Left renal cortex interstitium (tissue), 4 donors: ENCODE data around the gene OVOL1. TPM values are rescaled to one million over a fixed set of nuclear protein-coding genes. Genes with fewer than 3 reads are reported as not detected.
"Not testable (repeated sequence)": the region's sequence is repeated elsewhere in the genome, so short reads cannot be mapped to it uniquely, and the experiment has no call there.

ENCODE experiments used
- DNase-seq, 4 donors: peaks; one replicate each; pipeline ENCODE4 v3.0.0-alpha.2; 2013; ENCODE audit warnings: low read depth in 4 of 4, low spot score in 2 of 4, missing footprints in 1 of 4
- polyA plus RNA-seq, 4 donors: library from polyadenylated mRNA; unstranded; fragments of 120-200 nt; gene quantifications; one replicate each; pipeline ENCODE4 v1.2.1, GENCODE V29; 2013; ENCODE audit not compliant: insufficient read length in 4 of 4

The OVOL1 gene
- polyA plus RNA-seq, 4 donors = 9.2 to 16.6 (median 13.4) TPM

DNA sequence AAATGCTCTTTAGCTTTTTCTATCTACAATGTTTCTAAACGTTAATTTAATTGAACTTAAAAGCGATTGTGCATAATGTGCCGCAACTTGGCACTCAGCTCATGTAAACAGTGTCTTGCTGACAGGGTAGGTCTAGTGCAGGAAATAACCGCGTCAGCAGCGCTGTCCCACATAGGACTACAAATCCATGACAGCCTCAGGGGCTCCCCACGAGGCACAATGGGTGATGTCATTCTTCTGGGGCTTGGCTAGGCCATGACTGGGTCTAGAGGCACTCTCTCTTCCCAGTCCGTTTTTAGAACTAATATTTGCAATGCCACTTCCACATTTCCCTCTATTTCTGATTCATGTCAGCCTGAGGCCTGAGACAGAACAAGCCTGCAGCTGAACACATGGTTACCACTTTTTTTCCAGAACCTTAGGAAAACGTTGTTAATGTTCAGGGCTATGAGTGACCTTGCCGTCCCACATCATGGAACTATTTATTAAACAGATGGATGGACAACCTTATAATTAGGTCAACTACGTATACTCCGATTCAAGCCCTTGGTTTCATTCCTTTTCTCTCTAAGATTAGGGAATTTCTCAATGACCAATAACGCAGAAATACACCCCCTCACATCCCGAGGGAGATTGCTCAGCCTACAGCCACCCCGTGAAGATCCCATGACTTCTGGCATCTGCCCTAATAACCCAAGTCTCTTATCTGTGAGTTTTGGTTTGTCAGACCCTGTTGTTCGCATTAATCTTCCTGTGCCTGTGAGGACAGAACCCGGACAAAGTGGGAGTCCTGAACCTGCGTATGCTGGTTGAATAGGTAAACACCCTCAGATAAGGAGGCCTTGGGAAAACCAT is 27.5 kb downstream of the OVOL1 start:
- DNase-seq = no peak

DNA sequence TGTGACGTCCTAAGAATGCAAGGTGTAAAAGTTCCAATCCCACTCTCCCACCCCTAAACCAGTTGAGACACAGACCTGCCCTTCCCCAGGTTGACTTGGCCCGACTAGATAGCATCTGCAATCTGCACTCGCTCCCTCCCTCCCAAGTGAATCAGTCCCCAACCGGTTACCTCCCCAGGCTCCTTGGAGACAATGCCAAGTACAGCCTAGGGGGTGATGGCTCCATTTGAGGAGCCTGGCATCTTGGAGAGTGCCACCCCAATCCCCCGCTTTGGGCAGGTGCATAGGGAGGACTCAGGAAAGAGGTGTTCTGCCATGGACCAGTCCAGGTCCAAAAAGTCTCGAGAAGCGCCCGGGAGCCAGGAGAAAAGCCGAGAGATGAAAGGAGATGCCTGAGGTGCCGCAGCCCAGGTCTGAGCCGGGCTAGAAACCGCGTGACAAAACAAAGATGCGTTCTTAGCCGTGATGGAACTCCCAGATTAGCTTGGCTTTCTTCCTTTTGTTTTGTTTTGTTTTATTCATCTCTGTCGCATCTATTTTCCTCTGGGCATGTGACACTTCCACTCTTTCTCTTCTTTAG is 28.2 kb downstream of the OVOL1 start:
- no peak for DNase-seq

DNA sequence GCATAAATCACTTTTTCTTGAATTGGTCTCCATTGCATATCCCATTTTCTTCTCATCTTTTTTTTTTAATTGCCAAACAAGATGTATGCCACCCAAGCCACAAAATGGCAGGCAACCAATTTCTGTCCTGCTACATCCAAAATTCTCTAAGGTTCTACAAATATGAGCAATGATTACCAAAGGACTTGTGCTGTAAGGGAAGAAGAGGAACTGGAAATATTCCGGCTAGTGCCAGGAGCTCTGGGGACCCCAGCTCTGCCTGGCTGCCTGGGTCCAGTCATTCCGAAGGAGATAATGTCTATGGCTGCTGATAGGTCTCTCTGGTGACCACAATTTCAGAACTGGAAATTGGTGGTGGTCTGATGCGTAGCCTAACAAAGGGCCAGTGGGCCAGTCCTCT is 29.8 kb downstream of the OVOL1 start:
- no peak for DNase-seq

DNA sequence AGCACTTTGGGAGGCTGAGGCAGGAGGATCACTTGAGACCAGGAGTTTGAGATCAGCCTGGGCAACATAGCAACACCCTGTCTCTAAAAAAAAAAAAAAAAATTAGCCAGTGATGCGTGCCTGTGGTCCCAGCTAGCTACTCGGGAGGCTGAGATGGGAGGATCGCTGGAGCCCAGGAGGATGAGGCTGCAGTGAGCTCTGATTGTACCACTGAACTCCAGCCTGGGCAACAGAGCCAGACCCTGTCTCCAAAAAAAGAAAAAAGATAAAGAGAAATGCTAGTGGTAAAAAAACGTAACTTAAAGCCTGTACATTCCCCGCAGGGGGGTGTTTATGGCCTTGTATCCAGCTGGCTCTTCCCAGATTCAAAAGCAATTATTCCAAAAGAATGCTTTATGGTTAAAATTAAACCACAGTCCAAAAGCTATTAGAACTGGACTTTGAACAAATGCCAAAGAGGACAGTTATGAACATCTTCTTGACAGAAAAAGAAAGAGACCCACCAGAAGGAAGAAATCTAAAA is 30.5 kb downstream of the OVOL1 start:
- DNase-seq = peak in 2 of 4 donors; percentile 13 to 28

DNA sequence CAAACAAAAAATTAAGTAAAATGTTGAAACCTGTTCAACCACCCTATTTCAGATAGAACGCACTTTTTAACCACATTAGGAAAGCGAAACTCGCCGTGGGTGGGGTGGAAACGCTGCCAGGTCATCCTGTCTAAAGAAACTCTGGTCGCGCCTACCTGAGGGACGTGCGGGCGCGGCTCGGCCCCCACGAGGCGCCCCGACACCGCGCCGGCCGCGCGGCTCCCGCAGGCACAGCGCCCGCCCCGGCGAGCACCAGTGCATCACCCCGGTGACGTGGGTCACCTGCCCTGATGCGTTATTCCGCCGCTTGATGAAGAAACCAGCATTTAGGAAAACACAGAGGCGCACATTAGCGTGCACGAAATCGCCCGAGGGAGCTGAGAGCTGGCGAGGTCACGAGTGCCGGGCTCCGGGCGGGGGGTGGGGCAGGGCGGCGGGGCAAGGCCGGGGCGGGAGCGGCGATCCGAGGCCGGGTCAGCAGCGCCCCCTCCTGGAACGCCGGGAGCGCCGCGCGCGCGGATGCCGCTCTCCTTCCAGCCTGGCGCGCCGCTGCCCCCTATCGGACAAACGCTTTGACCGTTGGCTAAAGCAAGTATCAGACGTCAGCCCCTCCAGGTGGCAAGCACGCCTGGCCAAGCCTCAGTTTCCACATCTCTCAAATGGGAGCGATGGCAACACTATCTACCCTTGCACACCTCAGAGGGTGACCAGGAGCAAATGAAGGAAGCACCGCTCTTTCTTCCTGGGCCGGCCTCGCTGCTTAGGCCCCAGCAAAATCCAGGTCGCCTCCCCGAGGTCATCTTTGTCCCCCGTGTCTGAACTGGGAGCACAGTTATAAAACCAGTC is 31.2 kb downstream of the OVOL1 start:
- DNase-seq = peak; percentile 36 to 80 (median 74)

DNA sequence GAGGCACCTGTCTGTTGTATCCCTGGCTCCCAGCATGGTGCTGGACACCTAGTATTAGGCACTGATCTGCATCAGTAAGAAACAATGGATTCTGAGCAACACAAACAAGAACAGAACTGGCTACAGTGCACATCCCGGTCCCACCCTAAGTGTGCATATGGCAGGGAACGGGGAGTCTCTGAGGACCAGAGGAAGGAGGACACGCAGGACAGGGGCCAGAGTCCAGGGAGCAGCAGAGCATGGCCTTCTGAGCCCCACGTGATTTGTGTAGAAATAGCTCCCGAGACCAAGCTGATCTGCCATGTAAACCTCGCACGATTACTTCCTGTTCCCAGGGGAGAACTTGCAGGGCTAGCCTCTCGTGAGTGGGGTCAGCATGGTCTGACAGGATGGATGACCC is 34.2 kb downstream of the OVOL1 start:
- DNase-seq = peak in 1 of 4 donors; percentile 9

DNA sequence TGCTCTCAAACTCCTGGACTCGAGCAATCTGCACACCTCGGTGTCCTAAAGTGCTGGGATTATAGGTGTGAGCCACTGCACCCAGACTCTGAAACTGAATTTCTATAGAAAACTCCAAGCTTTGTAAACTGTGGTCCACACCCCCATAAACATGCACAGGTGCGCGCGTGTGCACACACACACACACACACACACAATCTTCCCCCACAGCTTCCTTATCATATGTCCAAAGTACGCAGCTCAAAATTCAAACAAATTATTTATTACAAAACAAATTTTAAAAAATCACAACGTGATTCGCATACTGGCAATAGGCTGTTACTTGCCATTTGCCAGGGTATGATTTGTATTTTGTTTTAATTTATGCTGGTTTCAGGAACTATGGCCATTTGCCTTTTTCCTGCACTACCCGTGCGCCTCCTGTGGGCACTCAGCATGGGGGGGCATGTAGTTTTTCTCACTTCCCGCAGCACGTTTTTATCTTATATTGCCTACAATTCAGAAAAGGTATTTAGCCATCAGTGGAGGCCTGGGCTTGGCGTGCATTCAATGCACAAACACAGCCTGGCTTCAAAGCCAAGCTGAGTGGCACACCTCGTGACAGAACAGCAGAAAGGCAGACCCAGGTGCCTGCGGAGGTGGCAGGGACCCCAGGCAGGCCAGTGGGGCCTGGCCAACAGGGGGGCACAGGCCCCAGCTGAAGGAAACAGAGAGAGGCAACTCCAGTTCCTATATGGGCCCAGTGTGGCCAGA is 36.1 kb downstream of the OVOL1 start:
- no peak for DNase-seq

DNA sequence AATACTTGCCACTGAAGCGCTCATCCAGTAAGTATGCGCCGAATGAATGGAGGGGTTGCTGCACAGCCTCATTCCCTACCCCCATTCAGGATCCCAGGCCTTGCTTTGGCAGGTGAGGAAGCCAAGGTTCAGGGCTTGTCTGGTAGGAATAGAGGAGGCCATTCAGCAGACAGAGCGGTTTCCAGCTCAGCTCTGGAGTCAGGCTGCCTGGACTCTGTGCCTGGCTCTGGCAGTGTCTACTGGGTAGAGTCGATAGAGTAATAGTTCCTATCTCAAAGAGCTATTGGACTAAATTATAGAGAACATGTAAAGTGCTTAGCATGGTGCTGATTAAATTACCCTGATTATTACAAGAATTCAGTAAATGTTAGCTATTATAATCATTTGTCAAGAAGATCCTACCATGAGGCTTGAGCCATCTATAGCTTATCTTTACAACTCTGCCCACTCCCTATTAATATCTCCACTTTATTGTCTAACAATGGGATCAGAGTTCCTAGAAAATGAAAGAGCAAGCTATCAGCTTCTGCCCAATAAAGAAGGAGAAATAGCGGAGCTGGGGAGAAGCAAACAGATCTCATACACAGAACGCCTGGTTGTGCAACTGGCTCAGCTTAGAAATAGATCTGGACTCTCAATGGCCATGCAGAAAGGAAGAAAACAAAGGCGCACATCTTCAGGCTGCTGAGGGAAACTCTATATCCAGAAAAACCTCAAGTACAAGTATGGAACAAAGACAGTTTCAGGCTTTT is 40.3 kb downstream of the OVOL1 start:
- DNase-seq = no peak

DNA sequence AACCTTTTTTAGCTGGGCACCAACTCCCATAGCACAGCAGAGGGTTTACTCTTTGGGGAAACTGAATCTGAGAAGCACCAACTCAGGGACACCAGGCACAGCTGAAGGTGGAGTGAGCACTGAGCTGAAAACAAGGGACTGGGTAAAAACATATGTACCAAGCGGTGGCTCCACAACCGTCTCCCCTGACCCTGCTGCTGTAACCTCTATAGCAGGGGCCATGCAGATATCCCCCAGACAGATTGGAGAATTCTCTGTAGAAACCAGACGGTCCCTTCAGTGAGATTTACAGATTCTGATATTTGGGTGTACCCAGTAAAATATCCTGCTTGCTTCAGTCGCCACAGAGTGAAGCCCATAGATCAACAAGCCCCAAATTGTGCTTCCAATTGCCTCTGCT is 42.6 kb downstream of the OVOL1 start:
- DNase-seq = no peak

DNA sequence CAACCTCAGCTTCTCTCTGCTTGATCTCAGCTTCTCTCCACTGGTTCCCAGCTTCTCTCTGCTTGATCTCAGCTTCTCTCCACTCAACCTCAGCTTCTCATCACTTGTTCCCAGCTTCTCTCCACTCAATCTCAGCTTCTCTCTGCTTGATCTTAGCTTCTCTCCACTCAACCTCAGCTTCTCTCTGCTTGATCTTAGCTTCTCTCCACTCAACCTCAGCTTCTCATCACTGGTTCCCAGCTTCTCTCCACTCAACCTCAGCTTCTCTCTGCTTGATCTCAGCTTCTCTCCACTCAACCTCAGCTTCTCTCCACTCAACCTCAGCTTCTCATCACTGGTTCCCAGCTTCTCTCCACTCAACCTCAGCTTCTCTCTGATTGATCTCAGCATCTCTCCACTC is 45.4 kb downstream of the OVOL1 start:
- not testable (repeated sequence) for DNase-seq

DNA sequence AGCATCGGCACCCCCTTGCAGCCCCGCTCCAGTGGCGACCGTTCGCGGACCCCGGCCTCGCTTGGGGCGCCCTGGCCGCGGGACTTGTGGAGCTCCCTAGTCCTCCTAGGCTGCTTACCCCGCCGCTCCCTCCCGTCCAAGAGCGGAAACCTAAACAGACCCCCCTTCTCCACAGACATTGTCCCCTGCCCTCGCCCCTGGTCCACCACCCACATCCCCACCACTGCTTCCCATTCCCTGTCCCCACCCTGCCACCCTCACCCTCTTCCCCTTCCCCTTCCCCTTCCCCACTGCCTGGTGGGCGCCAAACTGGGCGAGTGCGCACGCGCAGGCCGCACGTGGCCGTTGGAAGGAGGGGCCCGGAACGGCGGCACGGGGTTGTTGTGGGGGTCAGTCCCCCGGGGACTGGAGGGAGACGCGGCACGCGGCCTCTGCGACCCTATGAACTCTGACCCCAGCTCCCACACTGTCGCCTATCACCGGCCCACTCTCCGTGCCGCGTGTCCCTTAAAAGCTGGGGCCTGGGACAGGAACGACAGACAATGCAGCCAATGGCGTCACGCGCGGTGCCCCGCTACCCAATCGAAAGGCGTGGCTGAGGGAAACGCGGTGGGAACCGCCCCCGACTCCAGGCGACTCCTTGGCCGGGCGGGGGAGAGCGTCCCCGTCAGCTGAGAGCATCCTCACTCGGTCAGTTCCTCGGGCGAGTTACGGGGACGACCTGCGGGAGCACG is 46.6 kb downstream of the OVOL1 start, which contains the start of gene SNX32:
SNX32 (plus strand) TSS at position 667 of the 734 bp plus-strand sequence. CDS start 103 bp downstream, outside the sequence.
- DNase-seq = peak in 3 of 4 donors; percentile 90 to 91 (median 90)

DNA sequence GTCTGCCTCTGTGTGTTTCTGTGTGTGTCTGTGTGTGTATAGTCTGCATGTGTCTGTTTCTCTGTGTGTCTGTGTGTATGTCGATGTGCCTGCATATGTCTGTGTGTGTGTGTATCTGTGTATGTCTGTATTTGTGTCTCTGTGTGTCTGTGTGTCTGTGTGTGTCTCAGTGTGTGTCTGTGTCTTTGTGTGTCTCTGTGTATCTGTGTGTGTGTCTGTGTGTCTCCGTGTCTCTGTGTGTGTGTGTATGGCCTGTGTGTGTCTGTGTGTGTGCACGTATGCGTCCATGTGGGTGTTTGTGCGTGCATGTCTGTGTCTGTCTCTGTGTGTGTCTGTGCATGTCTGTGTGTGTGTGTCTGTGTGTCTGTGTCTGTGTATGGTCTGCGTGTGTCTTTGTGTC is 47.3 kb downstream of the OVOL1 start:
- no peak for DNase-seq

DNA sequence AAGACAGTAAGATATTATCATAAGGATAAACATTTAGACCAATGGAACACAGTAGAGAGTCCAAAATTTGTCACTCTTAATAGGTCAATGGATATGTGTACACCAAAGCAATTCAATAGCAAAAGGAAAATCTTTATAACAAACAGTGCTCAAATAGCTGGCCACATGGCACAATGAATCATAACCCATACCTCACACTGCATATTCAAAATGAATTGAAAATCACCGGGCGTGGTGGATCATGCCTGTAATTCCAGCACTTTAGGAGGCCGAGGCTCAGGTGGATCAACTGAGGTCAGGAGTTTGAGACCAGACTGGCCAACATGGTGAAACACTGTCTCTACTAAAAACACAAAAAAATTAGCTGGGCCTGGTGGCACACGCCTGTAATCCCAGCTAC is 55.3 kb downstream of the OVOL1 start:
- DNase-seq = no peak

DNA sequence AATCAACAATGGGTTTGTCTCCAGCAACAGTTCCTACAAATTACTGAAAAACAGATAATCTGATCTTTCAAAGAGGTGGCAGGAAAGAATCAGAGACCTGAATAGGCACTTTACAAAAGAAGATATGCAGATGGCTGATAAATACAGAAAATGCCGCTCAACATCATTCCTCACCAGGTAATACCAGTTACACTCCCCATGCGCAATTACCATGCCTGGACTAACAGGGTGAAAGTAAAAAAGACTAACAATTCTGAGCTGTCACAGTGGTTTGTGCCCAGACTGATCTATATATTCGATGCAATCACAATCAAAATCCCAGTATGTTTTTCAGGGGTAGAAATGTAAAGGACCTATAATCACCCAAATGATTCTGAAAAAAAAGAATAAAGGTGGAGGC is 56.9 kb downstream of the OVOL1 start:
- DNase-seq = no peak

DNA sequence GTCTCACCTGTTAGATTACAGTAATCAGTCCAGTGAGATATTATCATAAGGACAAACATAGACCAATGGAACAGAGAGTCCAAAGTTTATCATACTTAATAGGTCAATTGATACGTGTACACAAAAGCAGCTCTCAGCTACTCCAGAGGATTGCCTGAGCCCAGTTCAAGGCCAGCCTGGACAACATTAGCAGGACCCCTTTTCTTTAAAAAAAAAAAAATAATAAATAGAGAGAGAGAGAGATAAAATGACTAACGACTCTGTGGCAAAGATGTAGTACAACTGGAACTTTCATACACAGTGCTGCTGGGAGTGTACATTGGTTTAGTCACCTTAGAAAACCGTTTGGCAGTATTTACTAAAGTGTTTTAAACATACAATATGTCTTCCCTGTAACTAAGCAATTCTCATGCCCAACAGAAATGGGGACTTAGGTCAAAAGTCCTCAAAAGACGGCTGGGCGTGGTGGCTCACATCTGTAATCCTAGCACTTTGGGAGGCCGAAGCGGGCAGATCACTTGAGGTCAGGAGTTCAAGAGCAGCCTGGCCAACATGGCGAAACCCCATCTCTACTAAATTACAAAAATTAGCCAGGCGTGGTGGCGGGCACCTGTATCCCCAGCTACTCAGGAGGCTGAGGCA is 57.5 kb downstream of the OVOL1 start:
- no peak for DNase-seq
